Measurements from ENCODE around the gene CDC42SE2.
"Not testable (repeated sequence)": the region's sequence is repeated elsewhere in the genome, so short reads cannot be mapped to it uniquely, and the experiment has no call there.

Gene CDC42SE2

DNA sequence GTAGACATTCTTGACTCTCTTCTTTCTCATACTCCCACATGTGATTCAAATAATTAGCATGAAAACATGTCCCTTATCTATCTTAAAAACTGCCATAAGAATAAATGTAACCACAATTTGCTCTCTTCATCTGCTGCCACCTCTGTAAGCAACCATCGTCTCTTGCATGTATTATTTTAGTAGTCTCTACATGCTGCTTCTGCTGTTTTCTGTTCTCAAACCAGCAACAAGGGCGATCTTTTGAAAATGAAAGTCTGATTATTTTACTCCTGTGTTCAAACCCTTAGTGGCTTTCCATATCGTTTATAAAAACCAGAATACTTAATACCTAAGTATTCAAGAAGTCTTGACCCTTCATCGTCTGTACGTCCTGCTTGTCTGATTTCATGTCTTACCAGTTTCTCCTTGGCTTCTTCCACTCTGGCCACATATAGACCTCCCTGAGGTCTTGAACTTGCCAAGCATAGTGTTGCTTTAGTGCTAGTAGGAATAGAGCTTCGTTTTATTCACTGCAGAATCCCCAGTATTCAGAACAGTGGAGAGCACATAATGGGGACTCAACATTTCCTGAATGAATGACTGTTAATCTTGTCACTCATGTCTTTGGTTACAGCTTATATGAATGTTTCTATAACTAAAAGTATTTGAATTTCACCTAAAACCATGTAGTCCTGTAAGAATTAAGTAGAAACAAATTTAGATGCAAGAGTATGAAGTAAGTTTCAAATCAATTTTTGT, 10.6 kb downstream of the CDC42SE2 start:
- TF ChIP-seq, protein P1, sequence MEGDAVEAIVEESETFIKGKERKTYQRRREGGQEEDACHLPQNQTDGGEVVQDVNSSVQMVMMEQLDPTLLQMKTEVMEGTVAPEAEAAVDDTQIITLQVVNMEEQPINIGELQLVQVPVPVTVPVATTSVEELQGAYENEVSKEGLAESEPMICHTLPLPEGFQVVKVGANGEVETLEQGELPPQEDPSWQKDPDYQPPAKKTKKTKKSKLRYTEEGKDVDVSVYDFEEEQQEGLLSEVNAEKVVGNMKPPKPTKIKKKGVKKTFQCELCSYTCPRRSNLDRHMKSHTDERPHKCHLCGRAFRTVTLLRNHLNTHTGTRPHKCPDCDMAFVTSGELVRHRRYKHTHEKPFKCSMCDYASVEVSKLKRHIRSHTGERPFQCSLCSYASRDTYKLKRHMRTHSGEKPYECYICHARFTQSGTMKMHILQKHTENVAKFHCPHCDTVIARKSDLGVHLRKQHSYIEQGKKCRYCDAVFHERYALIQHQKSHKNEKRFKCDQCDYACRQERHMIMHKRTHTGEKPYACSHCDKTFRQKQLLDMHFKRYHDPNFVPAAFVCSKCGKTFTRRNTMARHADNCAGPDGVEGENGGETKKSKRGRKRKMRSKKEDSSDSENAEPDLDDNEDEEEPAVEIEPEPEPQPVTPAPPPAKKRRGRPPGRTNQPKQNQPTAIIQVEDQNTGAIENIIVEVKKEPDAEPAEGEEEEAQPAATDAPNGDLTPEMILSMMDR (IDR thresholded peaks at IDR 0.05; ENCODE audit: control insufficient read depth, insufficient read depth, low read depth, low read length, missing control alignments) = no peak
- no peak for DNase-seq (ENCODE audit: low read depth)
- no peak overlapping the region for H3K4me3 ChIP-seq (ENCODE audit: control insufficient read depth, low read depth, low read length)

DNA sequence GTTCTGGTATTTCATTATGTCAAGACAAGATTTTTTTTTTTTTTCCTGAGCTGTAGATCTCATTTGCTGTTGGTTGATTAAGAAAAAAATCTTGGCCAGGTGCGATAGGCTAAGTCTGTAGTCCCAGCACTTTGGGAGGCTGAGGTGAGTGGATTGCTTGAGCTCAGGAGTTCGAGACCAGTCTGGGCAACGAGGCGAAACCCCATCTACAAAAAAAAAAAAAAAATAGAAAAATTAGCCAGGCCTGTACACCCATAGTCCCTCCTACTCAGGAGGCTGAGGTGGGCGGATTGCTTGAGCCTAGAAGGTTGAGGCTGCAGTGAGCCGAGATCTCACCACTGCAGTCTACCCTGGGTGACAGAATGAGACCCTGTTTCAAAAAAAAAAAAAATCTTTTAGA, 12.2 kb downstream of the CDC42SE2 start:
- no peak overlapping the region for H3K4me3 ChIP-seq (ENCODE audit: control insufficient read depth, low read depth, low read length)
- DNase-seq (ENCODE audit: low read depth) = no peak
- TF ChIP-seq, protein P1 (IDR thresholded peaks at IDR 0.05; ENCODE audit: control insufficient read depth, insufficient read depth, low read depth, low read length, missing control alignments) = no peak

DNA sequence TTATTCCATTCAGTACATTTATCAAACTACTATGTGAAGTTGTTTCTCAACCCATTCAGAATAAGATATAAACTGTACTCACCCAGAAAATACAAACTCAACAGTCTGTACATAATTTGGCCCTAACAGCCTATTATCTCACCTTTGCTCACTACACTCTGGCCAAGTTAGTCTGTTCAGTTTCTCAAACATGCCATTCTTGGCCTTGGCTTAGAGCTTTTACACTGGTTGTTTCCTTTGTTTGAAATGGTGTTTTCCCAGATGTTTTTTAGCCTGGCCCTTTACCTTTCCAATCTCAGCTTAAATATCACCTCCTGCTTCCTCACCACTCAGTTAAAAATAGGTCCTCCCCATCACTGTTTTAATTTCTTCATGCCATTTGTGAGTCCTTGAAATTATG, 13.6 kb downstream of the CDC42SE2 start:
- TF ChIP-seq, protein P1 (IDR thresholded peaks at IDR 0.05; ENCODE audit: control insufficient read depth, insufficient read depth, low read depth, low read length, missing control alignments) = no peak
- no peak for DNase-seq (ENCODE audit: low read depth)
- H3K4me3 ChIP-seq (ENCODE audit: control insufficient read depth, low read depth, low read length) = no peak overlapping the region

- no peak overlapping the region for H3K4me3 ChIP-seq (ENCODE audit: control insufficient read depth, low read depth, low read length)
- TF ChIP-seq, protein P1 (IDR thresholded peaks at IDR 0.05; ENCODE audit: control insufficient read depth, insufficient read depth, low read depth, low read length, missing control alignments) = no peak
- no peak for DNase-seq (ENCODE audit: low read depth)
Observed at GRCh38 chr5:131277875-131278740, 14.3 kb downstream of the CDC42SE2 start.

- not testable (repeated sequence) for DNase-seq (ENCODE audit: low read depth); H3K4me3 ChIP-seq (ENCODE audit: control insufficient read depth, low read depth, low read length)
Observed at GRCh38 chr5:131278741-131279124, 14.9 kb downstream of the CDC42SE2 start.

DNA sequence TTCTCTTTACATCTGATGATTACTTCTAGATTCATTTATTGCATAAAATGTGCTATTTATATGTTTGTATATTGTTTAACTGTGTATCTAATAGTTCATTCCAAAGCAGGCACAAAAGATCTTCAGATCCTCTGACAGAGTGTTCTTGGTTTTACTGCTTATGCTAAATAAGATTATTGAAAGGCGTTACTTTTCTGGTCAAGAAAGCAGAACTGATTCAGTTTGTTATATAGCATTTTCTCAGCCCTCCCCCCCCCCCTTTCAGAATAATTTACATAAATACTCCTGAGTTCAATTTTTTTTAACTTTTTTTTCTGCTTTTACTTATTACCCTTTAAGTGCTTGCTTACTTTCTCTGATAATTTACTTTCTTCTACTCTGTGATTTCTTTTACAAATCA, 15.4 kb downstream of the CDC42SE2 start:
- no peak for DNase-seq (ENCODE audit: low read depth)
- TF ChIP-seq, protein P1 (IDR thresholded peaks at IDR 0.05; ENCODE audit: control insufficient read depth, insufficient read depth, low read depth, low read length, missing control alignments) = no peak
- no peak overlapping the region for H3K4me3 ChIP-seq (ENCODE audit: control insufficient read depth, low read depth, low read length)

GRCh38 chr5:131280417-131280816, 16.6 kb downstream of the CDC42SE2 start:
- TF ChIP-seq, protein P1 (IDR thresholded peaks at IDR 0.05; ENCODE audit: control insufficient read depth, insufficient read depth, low read depth, low read length, missing control alignments) = no peak
- no peak overlapping the region for H3K4me3 ChIP-seq (ENCODE audit: control insufficient read depth, low read depth, low read length)
- no peak for DNase-seq (ENCODE audit: low read depth)

Data from AG09309 (cell line).